ENCODE data around the gene DDB1.
A peak's percentile ranks its signal among the peaks of the same experiment; 100 is the strongest.
"Not testable (repeated sequence)": the region's sequence is repeated elsewhere in the genome, so short reads cannot be mapped to it uniquely, and the experiment has no call there.

The DDB1 gene

DNA sequence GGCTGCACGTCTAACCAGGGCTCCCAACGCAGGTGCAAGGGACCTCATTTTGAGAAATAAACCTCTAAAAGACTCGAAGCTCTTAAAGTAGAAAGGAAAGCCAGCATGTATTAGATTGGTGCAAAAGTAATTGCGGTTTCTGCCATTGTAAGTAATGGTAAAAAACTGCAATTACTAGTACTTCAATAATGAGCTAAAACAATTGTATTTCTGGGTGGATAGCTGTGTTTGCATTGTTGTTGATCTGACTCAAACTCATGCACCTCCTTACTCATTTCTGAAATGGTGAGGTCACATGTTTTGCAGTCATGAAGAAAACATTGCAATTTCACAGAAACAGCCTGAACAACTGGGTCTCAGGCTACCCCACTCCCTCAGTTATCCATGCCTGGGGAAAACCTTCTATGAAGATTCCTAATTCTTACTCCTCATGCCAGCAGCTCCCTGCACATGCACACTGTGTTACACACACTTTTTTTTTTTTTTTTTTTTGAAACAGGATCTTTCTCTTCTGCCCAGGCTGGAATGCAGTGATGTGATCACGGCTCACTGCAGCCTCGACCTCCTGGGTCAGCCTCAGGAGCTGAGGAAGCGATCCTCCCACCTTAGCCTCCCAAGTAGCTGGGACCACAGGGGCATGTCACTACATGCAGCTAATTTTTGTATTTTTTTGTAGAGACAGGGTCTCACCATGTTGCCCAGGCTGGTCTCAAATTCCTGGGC lies 62.4 kb downstream of the DDB1 start:
- DNase-seq (ENCODE audit: low spot score), result no peak

DNA sequence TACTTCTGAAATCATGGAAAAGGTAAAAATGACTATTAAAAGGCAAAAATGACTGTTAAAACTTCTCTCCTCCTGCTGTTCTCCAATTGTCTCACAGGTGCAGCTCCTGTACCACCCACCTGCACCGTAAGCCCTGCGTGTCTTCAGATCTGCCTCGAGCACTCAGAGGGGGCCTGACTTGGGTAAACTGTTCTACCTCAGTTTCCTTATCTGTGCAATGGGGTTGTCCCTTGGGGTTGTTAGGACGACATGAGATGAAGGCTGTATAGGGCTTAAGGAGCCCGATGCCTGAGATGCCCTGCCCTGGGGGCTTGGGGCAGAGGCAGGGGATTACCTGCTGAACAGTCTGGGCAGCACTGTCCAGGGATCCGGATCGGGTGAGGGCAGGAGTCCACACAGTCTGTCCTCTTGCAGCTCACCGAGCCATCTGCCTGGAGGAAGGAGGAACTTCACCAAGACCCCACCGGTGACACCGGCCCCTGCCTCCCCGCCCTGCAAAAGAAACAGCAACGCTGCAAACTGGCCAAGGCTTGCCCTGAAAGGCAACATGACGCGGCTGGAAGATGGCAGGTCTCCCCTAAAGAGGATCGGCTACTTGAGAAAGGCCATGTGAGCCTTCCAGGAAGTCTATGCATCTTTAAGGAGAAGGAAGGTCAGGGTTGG lies 64.2 kb downstream of the DDB1 start:
- no peak for DNase-seq (ENCODE audit: low spot score)

DNA sequence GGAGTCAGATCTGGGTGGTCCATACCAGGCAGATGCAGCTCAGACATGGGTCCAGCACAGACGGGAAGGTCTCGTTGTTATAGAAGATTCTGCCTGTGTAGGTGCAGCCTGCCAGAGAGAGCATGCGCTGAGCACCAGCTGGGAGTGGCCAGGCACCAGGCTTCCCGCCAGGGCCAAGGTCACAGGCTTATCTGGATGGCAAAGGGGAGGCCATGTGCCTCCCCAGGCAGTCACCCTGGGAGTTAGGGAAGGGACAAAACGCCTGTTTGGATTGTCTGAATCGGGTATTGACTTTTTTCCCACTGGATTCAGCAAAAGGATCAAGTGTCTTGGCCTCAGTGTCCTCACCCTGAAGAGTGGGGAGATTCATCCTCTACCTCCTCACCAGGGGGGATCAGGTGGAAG lies 65.5 kb downstream of the DDB1 start:
- no peak for DNase-seq (ENCODE audit: low spot score)

DNA sequence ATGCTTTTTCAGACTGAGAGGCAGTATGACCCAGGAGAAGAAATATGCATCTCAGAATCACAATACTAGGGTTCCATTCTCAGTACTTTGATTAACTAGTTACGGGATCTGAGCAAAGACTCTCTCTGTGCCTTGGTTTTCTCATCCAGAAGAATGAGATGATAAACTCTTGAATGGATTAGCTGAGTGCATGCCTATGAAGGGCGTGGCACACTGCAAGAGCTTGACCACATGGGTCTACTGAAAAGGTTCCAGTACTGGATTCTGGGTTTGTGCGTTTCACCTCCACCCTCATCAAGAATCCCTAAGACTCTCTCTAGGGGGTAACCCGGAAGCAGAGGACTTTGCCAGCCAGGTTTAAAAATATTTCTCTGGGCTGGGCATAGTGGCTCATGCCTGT lies 66.3 kb downstream of the DDB1 start:
- DNase-seq (ENCODE audit: low spot score), result no peak

- no peak for DNase-seq (ENCODE audit: low spot score)
Measured at GRCh38 chr11:61265357-61265756, 67.5 kb downstream of the DDB1 start.

DNA sequence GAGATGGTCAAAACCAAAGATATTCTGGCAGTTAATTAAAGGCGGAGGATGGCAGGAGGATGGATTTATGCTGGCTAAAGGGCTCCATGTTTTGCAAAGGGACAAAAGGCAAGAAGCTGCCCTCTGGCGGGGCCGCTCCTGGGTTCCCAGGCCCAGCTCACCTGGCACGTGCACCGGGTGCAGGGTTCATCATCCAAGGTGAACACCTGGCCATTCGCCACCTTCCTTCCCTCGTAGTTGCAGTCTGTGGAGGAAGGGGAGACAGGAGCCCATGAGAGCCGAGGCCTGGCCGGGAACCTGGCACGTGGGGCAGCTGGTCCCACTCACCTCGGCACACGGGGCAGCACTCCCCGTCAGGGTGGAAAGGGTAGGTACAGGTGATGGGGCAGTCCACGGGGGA lies 68.1 kb downstream of the DDB1 start:
- no peak for DNase-seq (ENCODE audit: low spot score)

- DNase-seq (ENCODE audit: low spot score), result no peak
Measured at GRCh38 chr11:61264371-61264770, 68.5 kb downstream of the DDB1 start.

DNA sequence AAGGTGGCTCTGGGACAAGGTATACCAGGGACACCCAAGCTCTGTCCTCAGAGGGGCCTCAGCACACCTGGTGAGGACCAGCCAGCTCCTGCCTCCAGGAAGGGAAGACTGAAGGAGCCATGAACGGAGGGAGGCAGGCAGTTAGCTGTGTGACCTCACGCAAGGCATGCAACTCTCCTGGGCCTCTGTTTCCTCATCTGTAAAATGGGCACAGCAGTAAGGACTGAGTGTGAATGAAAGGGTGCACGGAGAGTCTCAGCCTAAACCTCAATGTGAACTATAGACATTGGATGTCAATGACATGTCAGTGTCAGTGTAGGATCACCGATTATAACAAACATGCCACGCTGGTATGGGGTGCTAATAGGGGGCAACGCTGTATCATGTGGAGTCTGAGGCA lies 73.5 kb downstream of the DDB1 start:
- DNase-seq (ENCODE audit: low spot score), result no peak

DNA sequence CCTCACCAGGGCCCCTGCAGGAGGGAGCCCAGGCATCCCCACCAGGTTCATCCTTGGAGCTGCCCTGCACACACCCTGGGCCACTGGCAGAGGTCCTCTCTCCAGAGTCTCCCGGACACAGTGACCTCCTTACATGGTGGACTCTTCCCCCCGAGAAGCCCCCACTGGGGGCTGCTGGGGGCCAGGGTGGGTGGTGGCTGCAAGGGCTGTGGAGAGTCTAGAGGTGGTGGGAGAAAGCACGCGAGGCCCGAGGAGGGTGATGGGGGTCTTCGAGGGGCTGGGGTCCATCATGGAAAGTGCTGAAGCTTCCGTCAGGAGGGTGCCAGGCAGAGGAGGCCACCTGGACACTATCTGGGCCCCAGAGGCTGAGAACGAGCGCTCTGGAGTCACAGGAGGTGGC lies 74.4 kb downstream of the DDB1 start:
- no peak for DNase-seq (ENCODE audit: low spot score)

DNA sequence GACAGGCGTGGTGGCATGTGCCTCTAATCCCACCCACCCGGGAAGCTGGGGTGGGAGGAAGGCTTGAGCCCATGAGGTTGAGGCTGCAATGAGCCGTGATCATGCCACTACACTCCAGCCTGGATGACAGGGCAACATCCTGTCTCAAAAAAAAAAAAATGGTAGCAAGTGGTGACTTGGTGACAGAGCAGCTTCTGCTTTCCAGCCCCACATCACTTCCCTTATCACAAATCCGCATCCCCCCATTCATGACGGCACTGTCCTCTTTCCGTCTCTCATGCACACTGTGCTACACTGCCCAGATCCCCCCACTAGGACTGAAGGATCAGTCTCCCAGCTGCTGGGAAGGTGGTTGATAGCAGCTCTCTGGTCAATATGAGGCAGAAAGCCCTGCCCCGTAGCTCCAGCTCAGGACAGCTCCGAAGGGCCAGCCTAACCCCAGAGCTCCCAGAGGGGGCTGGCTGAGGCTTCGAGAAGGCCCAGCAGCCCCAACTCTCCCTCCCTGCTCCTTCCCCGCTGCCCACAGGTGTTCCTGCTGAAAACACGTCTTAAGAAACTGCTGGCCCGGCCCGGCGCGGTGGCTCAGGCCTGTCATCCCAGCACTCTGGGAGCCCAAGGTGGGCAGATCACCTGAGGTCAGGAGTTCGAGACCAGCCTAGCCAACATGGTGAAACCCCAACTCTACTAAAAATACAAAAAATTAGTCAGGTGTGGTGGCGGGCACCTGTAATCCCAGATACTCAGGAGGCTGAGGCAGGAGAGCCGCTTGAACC lies 76.0 kb downstream of the DDB1 start:
- DNase-seq (ENCODE audit: low spot score), result no peak

DNA sequence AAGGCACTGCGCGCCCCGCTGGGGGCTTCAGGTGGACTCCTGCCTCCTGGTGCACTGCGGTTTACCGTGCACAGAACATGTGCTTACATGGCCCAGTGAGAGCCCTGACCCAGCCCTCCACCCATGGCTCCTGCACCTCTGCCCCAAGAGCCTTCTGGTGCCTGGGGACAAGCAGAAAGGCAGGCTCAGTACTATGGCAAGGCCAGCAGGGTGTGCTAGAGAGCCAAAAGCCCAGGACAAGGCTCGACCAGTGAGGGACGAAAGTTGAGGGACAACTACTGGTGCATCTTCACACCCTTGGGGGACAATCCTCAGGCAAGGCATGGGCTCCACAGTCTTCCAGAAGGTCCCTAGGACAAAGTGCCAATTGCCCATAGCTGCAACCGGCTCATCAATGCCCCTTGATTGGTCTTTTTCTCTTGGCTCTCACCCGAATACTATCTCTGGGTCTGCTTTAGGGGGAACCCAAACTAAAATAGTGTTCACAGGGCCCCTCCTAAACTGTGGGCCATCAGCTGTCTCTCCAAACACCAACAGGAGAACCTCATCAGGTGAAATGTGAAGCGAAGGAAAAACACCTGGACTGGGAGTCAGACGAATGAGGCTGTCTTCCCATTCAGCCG lies 78.4 kb downstream of the DDB1 start:
- DNase-seq (ENCODE audit: low spot score), result peak; percentile 78

DNA sequence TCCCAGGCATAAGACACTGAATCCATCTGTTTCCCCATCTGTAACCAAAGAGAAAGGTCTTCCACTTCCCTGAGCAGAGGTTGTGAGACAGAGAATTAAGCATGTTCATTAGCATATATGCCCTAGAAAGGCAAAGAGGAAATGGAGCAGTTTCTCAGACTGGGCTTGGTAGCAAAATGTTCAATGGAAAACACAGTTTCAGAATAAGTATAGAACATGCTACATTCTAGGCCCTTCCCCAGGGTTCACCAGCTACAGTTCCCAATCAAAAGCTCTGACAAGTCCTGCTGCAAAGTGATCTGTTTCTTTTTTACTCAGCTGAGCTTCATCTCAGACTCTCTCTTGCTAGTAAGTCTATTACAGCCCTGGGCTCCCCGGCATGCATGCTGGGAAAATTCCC lies 80.6 kb downstream of the DDB1 start:
- DNase-seq (ENCODE audit: low spot score), result not testable (repeated sequence)

DNA sequence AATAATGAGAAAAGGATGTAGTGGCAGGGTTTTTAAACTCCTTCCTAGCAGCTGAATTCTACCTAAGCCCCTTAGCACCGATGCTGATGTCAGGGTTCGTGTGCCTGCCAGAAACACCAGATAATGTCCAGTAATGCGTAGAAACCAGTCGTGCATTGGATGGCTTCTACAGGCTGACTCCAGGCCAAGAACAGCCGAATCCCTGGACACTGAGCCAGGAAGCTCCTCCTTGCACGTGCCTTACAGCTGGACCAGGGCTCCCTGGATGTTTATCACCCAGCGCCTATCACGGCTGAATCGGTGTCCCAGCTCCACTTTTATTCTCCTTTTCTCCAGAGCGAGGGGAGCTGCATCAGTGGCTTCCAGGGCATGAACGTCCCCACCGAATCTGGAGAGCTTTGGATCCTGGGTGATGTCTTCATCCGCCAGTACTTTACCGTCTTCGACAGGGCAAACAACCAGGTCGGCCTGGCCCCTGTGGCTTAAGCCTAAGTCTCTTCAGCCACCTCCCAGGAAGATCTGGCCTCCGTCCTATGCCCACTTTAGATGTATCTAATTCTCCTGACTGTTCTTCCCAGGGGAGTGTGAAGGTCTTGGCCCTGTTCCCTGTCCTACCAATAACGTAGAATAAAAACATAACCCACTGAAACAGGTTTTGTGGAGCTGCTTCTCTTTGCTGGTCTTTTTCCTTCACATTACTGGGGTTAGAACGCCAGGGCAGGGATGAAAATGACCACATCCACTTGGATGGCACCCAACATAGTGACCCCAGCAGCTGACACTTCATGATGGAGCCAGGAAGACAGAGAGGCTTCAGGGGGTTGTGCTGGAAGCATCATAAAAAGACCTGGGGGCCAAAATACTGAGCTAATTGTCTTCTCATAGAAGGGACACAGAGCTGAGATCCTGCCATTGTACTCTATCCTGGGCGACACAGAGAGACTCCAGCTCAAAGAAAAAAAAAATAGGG lies 81.8 kb downstream of the DDB1 start:
- DNase-seq (ENCODE audit: low spot score), result not testable (repeated sequence)
